Natural killer cell (primary cell): ENCODE measurements around the gene VPS13D. TPM values are rescaled to one million over a fixed set of nuclear protein-coding genes. Genes with fewer than 3 reads are reported as not detected.
A peak's percentile ranks its signal among the peaks of the same experiment; 100 is the strongest.

ENCODE experiments used
- ATAC-seq, 3 donors: fragments of 150-1000 bp in 2 of 3; fragments of 200-7000 bp in 1 of 3; cut with Tn5 transposase; 1 replicate in 1 of 3; 2 replicates in 2 of 3; pipeline ENCODE4 v1.10.0; 2021; ENCODE audit warnings: mild to moderate bottlenecking in 2 of 3, moderate library complexity in 2 of 3
- DNase-seq, 2 donors: peaks; one replicate each; pipeline versions ENCODE4 v3.0.0 to v3.0.0-alpha.2; 2013 to 2021; ENCODE audit warnings: mixed read lengths in 1 of 2
- H3K27ac ChIP-seq: one replicate; pipeline ENCODE4 v1.5.1; 2013; ENCODE audit warnings: mild to moderate bottlenecking, low read length
- H3K27me3 ChIP-seq: one replicate; pipeline ENCODE4 v1.6.1; 2013; ENCODE audit warnings: low read length; ENCODE audit not compliant: control insufficient read depth, insufficient read depth
- H3K36me3 ChIP-seq: one replicate; pipeline ENCODE4 v1.6.1; 2013; ENCODE audit warnings: low read length; ENCODE audit not compliant: control insufficient read depth, insufficient read depth
- H3K4me1 ChIP-seq: one replicate; pipeline ENCODE4 v1.6.1; 2013; ENCODE audit warnings: low read length; ENCODE audit not compliant: control insufficient read depth, insufficient read depth
- H3K4me3 ChIP-seq: one replicate; pipeline ENCODE4 v1.5.1; 2013; ENCODE audit warnings: low read length
- H3K9me3 ChIP-seq: one replicate; pipeline ENCODE4 v1.6.1; 2013; ENCODE audit warnings: low read length; ENCODE audit not compliant: control insufficient read depth, insufficient read depth
- H3K27ac Mint-ChIP-seq, 2 donors: one replicate each; pipeline ENCODE4 v1.8.0; 2022; ENCODE audit warnings: mild to moderate bottlenecking in 2 of 2, mixed read lengths in 2 of 2, moderate library complexity in 1 of 2
- H3K27me3 Mint-ChIP-seq, 2 donors: one replicate each; pipeline ENCODE4 v1.8.0; 2022; ENCODE audit warnings: low read depth in 2 of 2, mixed read lengths in 2 of 2
- H3K36me3 Mint-ChIP-seq: one replicate; pipeline ENCODE4 v1.8.0; 2022; ENCODE audit warnings: mixed read lengths
- H3K4me1 Mint-ChIP-seq, 2 donors: one replicate each; pipeline ENCODE4 v1.8.0; 2022; ENCODE audit warnings: mixed read lengths in 2 of 2
- H3K4me3 Mint-ChIP-seq: one replicate; pipeline ENCODE4 v1.8.0; 2022; ENCODE audit warnings: mild to moderate bottlenecking, moderate library complexity, mixed read lengths
- H3K9me3 Mint-ChIP-seq, 2 donors: one replicate each; pipeline ENCODE4 v1.8.0; 2022; ENCODE audit warnings: mixed read lengths in 2 of 2
- WGBS: methylation state at CpG from one replicate; pipeline ENCODE4 v1.1.7; 2013; ENCODE audit warnings: missing lambda C conversion rate; ENCODE audit not compliant: insufficient coverage; 5-methylcytosine and 5-hydroxymethylcytosine counted together
- intact Hi-C: fragments of 100-400 bp; cut with micrococcal nuclease; formaldehyde crosslinking; loops from one replicate; pipeline ENCODE4 v1.14.2; 2022
- total RNA-seq, 4 donors: library from RNA; stranded (reverse); fragments of 120-200 nt in 1 of 4; gene quantifications; one replicate each; pipeline versions ENCODE4 v1.2.3 to v1.2.4, GENCODE V29; 2013 to 2022
- TF ChIP-seq, protein P1 (sequence below): fragments of 200-600 bp; IDR thresholded peaks from one replicate; pipeline ENCODE4 v1.8.0; 2022; ENCODE audit warnings: antibody characterized with exemption

VPS13D gene
- total RNA-seq, 3 donors from 2014 or later (not counting 1 experiment from before 2014, with no cell fraction given): 66.3 to 94.0 (median 81.7) TPM

DNA sequence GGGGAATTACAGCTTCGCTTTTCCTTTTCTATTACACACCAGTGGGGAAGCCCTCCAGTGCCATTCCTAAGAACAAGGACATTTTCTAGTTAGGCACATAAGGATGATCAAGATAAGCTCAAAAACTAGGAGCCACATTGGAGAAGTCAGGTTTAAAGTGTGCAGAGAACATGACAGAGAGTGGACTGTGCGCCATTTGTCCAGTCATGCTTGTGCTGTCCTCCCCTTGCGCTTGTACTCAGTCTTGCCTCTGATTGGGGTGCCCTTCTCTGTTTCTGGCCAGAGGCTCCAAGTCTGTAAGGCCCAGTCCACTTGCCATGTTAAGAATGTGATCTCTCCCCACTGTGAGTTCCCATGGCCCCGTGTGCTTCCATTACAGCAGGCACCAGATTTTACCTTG lies 198.5 kb downstream of the VPS13D start:
- no peak overlapping the region for H3K27ac ChIP-seq
- no peaks in the 10 kb centered on the region for H3K27me3 Mint-ChIP-seq

DNA sequence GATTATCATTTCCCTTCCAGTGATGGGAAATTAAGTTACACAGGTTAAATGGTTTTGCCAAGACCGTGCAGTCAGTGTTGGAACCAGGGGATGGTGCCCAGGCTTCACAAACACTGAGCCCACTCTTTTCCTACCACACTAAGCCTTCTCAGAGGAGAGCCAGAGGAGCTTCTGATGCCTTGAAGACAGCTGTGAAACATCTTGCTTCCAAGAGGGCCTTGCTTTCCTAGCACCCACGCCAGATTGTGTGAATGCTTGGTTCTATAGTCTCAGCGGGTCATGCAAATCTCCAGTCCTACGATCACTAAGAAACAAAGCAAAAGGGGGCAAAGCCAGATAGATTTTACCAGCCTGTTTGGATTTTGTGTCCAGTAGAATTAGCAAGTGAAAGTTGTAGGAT lies 200.7 kb downstream of the VPS13D start:
- H3K27me3 ChIP-seq: no peaks in the 10 kb centered on the region
- no peaks in the 10 kb centered on the region for H3K9me3 Mint-ChIP-seq
- intact Hi-C loops: loop anchor here (10.0 kb wide), 1 partner anchor 256 kb away; no protein-coding TSS in a partner anchor

More for the DNA sequence above, 198.5 kb downstream of the VPS13D start:
- H3K4me1 ChIP-seq: peaks cover 9% of the 10 kb centered on the region
- no peaks in the 10 kb centered on the region for H3K27me3 ChIP-seq
- no peak overlapping the region for H3K4me3 ChIP-seq
- ATAC-seq (no peak), DNase-seq (no peak)
- Mint-ChIP-seq H3K27ac (no peak overlapping the region), H3K36me3 (no peaks in the 10 kb centered on the region), H3K4me3 (no peak overlapping the region), H3K9me3 (no peaks in the 10 kb centered on the region), H3K4me1 (peaks cover 24 to 25% of the 10 kb centered on the region in 2 donors)
- TF ChIP-seq, protein P1, sequence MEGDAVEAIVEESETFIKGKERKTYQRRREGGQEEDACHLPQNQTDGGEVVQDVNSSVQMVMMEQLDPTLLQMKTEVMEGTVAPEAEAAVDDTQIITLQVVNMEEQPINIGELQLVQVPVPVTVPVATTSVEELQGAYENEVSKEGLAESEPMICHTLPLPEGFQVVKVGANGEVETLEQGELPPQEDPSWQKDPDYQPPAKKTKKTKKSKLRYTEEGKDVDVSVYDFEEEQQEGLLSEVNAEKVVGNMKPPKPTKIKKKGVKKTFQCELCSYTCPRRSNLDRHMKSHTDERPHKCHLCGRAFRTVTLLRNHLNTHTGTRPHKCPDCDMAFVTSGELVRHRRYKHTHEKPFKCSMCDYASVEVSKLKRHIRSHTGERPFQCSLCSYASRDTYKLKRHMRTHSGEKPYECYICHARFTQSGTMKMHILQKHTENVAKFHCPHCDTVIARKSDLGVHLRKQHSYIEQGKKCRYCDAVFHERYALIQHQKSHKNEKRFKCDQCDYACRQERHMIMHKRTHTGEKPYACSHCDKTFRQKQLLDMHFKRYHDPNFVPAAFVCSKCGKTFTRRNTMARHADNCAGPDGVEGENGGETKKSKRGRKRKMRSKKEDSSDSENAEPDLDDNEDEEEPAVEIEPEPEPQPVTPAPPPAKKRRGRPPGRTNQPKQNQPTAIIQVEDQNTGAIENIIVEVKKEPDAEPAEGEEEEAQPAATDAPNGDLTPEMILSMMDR: no peak
- 96% methylated on average over 4 of the region's 4 CpGs for WGBS
- intact Hi-C loops: no loop called here
- H3K9me3 ChIP-seq: no peaks in the 10 kb centered on the region
- peaks cover 3% of the 10 kb centered on the region for H3K36me3 ChIP-seq

GRCh38 chr1:12432897-12433296 lies 203.1 kb downstream of the VPS13D start:
- H3K27me3 ChIP-seq: no peaks in the 10 kb centered on the region
- no peak overlapping the region for H3K27ac ChIP-seq
- H3K36me3 ChIP-seq: peaks cover 3% of the 10 kb centered on the region
- TF ChIP-seq, protein P1: no peak
- Mint-ChIP-seq H3K4me3 (no peak overlapping the region), H3K27ac (peak overlapping the region; percentile 98), H3K27me3 (no peaks in the 10 kb centered on the region), H3K36me3 (no peaks in the 10 kb centered on the region), H3K4me1 (peaks cover 47 to 53% of the 10 kb centered on the region in 2 donors), H3K9me3 (no peaks in the 10 kb centered on the region)
- H3K4me3 ChIP-seq: no peak overlapping the region
- H3K4me1 ChIP-seq: peaks cover 47% of the 10 kb centered on the region
- intact Hi-C loops: loop anchor here (10.0 kb wide), 1 partner anchor 258 kb away; no protein-coding TSS in a partner anchor
- no peaks in the 10 kb centered on the region for H3K9me3 ChIP-seq
- ATAC-seq: no peak
- over 99% methylated on average over 6 of the region's 6 CpGs for WGBS
- DNase-seq: no peak

More for the DNA sequence above, 200.7 kb downstream of the VPS13D start:
- Mint-ChIP-seq H3K36me3 (no peaks in the 10 kb centered on the region), H3K4me3 (no peak overlapping the region), H3K27me3 (no peaks in the 10 kb centered on the region), H3K27ac (no peak overlapping the region), H3K4me1 (peaks cover 32% of the 10 kb centered on the region in 2 donors)
- Histone ChIP-seq H3K36me3 (peaks cover 3% of the 10 kb centered on the region), H3K4me1 (peaks cover 24% of the 10 kb centered on the region), H3K4me3 (no peak overlapping the region), H3K27ac (no peak overlapping the region), H3K9me3 (no peaks in the 10 kb centered on the region)
- no peak for ATAC-seq
- 99% methylated on average over 4 of the region's 4 CpGs for WGBS
- no peak for DNase-seq
- TF ChIP-seq, protein P1: no peak
